WI38 (cell line): Measurements from ENCODE around the gene NOX3.

Experiments
- H3K4me3 ChIP-seq: 2 replicates; pipeline ENCODE4 v1.5.1; 2011; ENCODE audit warnings: low read depth, mild to moderate bottlenecking, control low read depth, low read length
- CTCF ChIP-seq: IDR thresholded peaks from 2 replicates; pipeline ENCODE4 v1.5.1; 2012; ENCODE audit warnings: low read depth, mild to moderate bottlenecking, control low read depth, low read length

NOX3 gene

GRCh38 chr6:155417454-155417853, 38.2 kb downstream of the NOX3 start:
- no peak for TF ChIP-seq CTCF
- H3K4me3 ChIP-seq = no peak overlapping the region

GRCh38 chr6:155415953-155416352, 39.7 kb downstream of the NOX3 start:
- no peak overlapping the region for H3K4me3 ChIP-seq
- TF ChIP-seq CTCF = no peak

- TF ChIP-seq CTCF = no peak
- H3K4me3 ChIP-seq = no peak overlapping the region
These were observed 41.6 kb downstream of the NOX3 start for GRCh38 chr6:155414049-155414448.

- TF ChIP-seq CTCF = no peak
- H3K4me3 ChIP-seq = no peak overlapping the region
These were observed 43.3 kb downstream of the NOX3 start for GRCh38 chr6:155412335-155412734.

- H3K4me3 ChIP-seq = no peak overlapping the region
- no peak for TF ChIP-seq CTCF
These were observed 44.2 kb downstream of the NOX3 start for GRCh38 chr6:155411154-155412052.

- TF ChIP-seq CTCF = no peak
- no peak overlapping the region for H3K4me3 ChIP-seq
These were observed 46.2 kb downstream of the NOX3 start for GRCh38 chr6:155409391-155409790.

GRCh38 chr6:155408981-155409380, 46.7 kb downstream of the NOX3 start:
- H3K4me3 ChIP-seq = no peak overlapping the region
- no peak for TF ChIP-seq CTCF
